OCI-LY7 (cell line): Measurements from ENCODE around the gene MYL6. TPM values are rescaled to one million over a fixed set of nuclear protein-coding genes. Genes with fewer than 3 reads are reported as not detected.

Source experiments
- BruUV-seq: library from RNA; stranded (reverse); fragments of 400-500 nt; replicated peaks from 2 replicates; lab custom pipeline; 2021; lab: Mats Ljungman, UMichigan
- CTCF ChIA-PET: fragments of 300-600 bp; sonication (Branson Sonifier 250); formaldehyde crosslinking; loops from one replicate; lab custom pipeline; 2022; ENCODE audit warnings: antibody characterized with exemption; ENCODE audit not compliant: unreplicated experiment; lab: Charles Lee
- POLR2A ChIA-PET: fragments of 300-600 bp; sonication (Branson Sonifier 250); formaldehyde crosslinking; loops from one replicate; lab custom pipeline; 2022; ENCODE audit warnings: antibody characterized with exemption; lab: Charles Lee
- DNase-seq: peaks from one replicate; pipeline ENCODE4 v3.0.0-alpha.2; 2015; ENCODE audit warnings: low spot score
- H2AFZ ChIP-seq: fragments of 200-600 bp; sonication (generic), shearing (Covaris generic); 2 replicates; pipeline ENCODE4 v1.6.1; 2014; ENCODE audit warnings: mild to moderate bottlenecking, antibody characterized with exemption, low read length, moderate library complexity
- H3K27ac ChIP-seq: fragments of 200-600 bp; sonication (generic); 2 replicates; pipeline ENCODE4 v1.5.1; 2014; ENCODE audit warnings: mixed run types, low read depth, mild to moderate bottlenecking, moderate library complexity, low read length, inconsistent platforms; ENCODE audit not compliant: poor library complexity, severe bottlenecking
- H3K36me3 ChIP-seq: fragments of 200-600 bp; sonication (generic); 2 replicates; pipeline ENCODE4 v1.6.1; 2014; ENCODE audit warnings: mild to moderate bottlenecking, antibody characterized with exemption, low read length, moderate library complexity, mixed read lengths; ENCODE audit not compliant: insufficient read depth
- H3K4me1 ChIP-seq: fragments of 200-600 bp; sonication (generic); 2 replicates; pipeline ENCODE4 v1.5.1; 2014; ENCODE audit warnings: mild to moderate bottlenecking, low read length; ENCODE audit not compliant: insufficient read depth, poor library complexity, severe bottlenecking
- H3K4me2 ChIP-seq: fragments of 200-600 bp; sonication (generic); 2 replicates; pipeline ENCODE4 v1.6.1; 2014; ENCODE audit warnings: mild to moderate bottlenecking, low read length
- H3K4me3 ChIP-seq: fragments of 200-600 bp; sonication (generic); 2 replicates; pipeline ENCODE4 v1.5.1; 2014; ENCODE audit warnings: mild to moderate bottlenecking, low read depth, low read length; ENCODE audit not compliant: poor library complexity, severe bottlenecking
- H3K79me2 ChIP-seq: fragments of 200-600 bp; sonication (generic); 2 replicates; pipeline ENCODE4 v1.6.1; 2016; ENCODE audit warnings: low read depth, mild to moderate bottlenecking, low read length, moderate library complexity, mixed read lengths; ENCODE audit not compliant: insufficient read depth
- H3K9me2 ChIP-seq: fragments of 200-600 bp; sonication (generic); 2 replicates; pipeline ENCODE4 v1.6.1; 2016; ENCODE audit warnings: mild to moderate bottlenecking, low read length, mixed read lengths; ENCODE audit not compliant: insufficient read depth
- H3K9me3 ChIP-seq: fragments of 200-600 bp; sonication (generic); 2 replicates; pipeline ENCODE4 v1.6.1; 2014; ENCODE audit warnings: mild to moderate bottlenecking, mixed run types, low read length, mixed read lengths
- H4K20me1 ChIP-seq: fragments of 200-600 bp; sonication (generic); 2 replicates; pipeline ENCODE4 v1.6.1; 2014; ENCODE audit warnings: mild to moderate bottlenecking, antibody characterized with exemption, low read length, moderate library complexity, mixed read lengths; ENCODE audit not compliant: insufficient read depth
- CTCF ChIP-seq: fragments of 200-600 bp; sonication (generic); conservative IDR thresholded peaks from 2 replicates; pipeline ENCODE4 v1.5.1; 2014; ENCODE audit warnings: mild to moderate bottlenecking, antibody characterized with exemption, low read length, moderate library complexity, mixed read lengths
- EZH2phosphoT487 ChIP-seq: fragments of 200-600 bp; sonication (generic); IDR thresholded peaks from 2 replicates; pipeline ENCODE4 v1.6.1; 2018; ENCODE audit warnings: low read depth, borderline replicate concordance, mild to moderate bottlenecking, mixed run types, antibody characterized with exemption, low read length, moderate library complexity, mixed read lengths
- intact Hi-C: fragments of 100-400 bp; cut with micrococcal nuclease; formaldehyde crosslinking; loops from one replicate; pipeline ENCODE4 v1.10.0; 2022; ENCODE audit not compliant: unreplicated experiment
- total RNA-seq, 2 experiments: library from RNA; depleted of rRNA in 1 of 2; stranded (reverse); fragments of >200 nt in 1 of 2; shearing (Covaris generic) in 1 of 2; gene quantifications; 2 replicates each; pipeline ENCODE4 v1.2.3, GENCODE V29; 2014 to 2022

The MYL6 gene
- total RNA-seq, 2 experiments from 2014 or later, result 468 to 574 TPM

GRCh38 chr12:56161690-56162351, 3.7 kb downstream of the MYL6 start:
- peaks cover 81% of the 10 kb centered on the region for H3K36me3 ChIP-seq
- H3K9me3 ChIP-seq, result no peaks in the 10 kb centered on the region
- no peak for TF ChIP-seq CTCF
- no peak for TF ChIP-seq EZH2phosphoT487
- no peaks in the 10 kb centered on the region for H3K9me2 ChIP-seq
- H3K4me2 ChIP-seq, result no peak overlapping the region
- no peak for DNase-seq
- H3K27ac ChIP-seq, result no peak overlapping the region
- intact Hi-C loops, result no loop called here
- no peak overlapping the region for H3K4me3 ChIP-seq
- H2AFZ ChIP-seq, result no peak overlapping the region
- peaks cover 28% of the 10 kb centered on the region for H3K4me1 ChIP-seq
- ChIA-PET CTCF (interaction anchor here (1.1 kb wide), 1 partner anchor 28 kb away, joined by 5 read pairs; no protein-coding TSS in a partner anchor), POLR2A (interaction anchor here (1.3 to 1.9 kb wide), 2 partner anchors 27 to 45 kb away, joined by 3 to 4 read pairs; no protein-coding TSS in a partner anchor)
- H4K20me1 ChIP-seq, result peaks cover 9% of the 10 kb centered on the region; the same call in 1 of the 2 replicates
- BruUV-seq, result no TSS peak
- peaks cover 29% of the 10 kb centered on the region for H3K79me2 ChIP-seq

- Histone ChIP-seq H3K27ac (no peak overlapping the region), H3K79me2 (peaks cover 26% of the 10 kb centered on the region), H4K20me1 (peaks cover 9% of the 10 kb centered on the region; the same call in 1 of the 2 replicates), H3K9me2 (no peaks in the 10 kb centered on the region), H3K4me1 (peaks cover 22% of the 10 kb centered on the region), H3K4me2 (no peak overlapping the region), H3K9me3 (no peaks in the 10 kb centered on the region), H3K4me3 (no peak overlapping the region), H3K36me3 (peaks cover 86% of the 10 kb centered on the region), H2AFZ (no peak overlapping the region)
- no peak for TF ChIP-seq EZH2phosphoT487
- no peak for TF ChIP-seq CTCF
- intact Hi-C loops, result no loop called here
- POLR2A ChIA-PET, result interaction anchor here (0.7 to 1.9 kb wide), 5 partner anchors 25 to 45 kb away, joined by 3 to 8 read pairs (median 4); partner anchors contain the start of gene ESYT1
- TSS peak; percentile 80 for BruUV-seq
- CTCF ChIA-PET, result no interaction called here
- DNase-seq, result no peak
Measured at GRCh38 chr12:56162468-56163290, 4.5 kb downstream of the MYL6 start.
